ENCODE data around the gene ANTXR2. TPM values are rescaled to one million over a fixed set of nuclear protein-coding genes. Genes with fewer than 3 reads are reported as not detected.

Gene ANTXR2
- total RNA-seq, 1 experiment from 2014 or later = 31.0 TPM

DNA sequence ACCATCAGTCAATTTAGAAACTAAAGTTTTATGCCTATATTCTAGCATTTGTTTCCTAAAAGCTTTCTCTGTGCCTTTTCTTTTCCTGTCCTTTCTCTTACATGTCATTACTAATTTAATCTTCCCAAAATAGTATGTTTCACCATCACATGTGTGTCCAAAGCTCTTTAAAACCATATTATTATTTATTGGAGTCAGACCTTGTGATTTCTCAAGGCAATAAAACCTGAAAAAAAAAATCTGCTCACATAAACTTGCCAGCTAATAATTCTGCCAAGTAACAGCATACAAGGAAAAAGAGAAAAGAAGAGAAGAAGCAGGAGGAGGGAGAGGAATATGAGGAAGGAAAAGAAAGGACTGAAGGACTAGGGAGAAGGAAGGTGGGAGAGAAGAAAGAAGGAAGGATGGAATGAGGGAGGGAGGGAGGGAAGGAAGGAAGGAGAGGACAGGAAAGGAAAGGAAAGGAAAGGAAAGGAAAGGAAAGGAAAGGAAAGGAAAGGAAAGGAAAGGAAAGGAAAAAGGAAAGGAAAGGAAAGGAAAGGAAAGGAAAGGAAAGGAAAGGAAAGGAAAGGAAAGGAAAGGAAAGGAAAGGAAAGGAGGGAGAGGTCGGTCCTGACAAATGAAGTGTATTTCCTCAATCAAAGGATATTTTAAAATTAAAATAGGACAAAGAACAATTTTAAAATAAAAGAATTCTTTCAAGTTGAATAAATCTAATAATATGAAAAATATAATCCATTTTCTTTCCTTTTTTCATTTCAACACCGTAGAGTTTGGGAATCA, 57.4 kb downstream of the ANTXR2 start:
- Mint-ChIP-seq H3K27me3 (ENCODE audit: insufficient read depth, unreplicated experiment) (no peaks in the 10 kb centered on the region), H3K36me3 (ENCODE audit: insufficient read depth, unreplicated experiment) (peaks cover 7% of the 10 kb centered on the region), H3K4me3 (ENCODE audit: unreplicated experiment) (no peak overlapping the region), H3K4me1 (ENCODE audit: insufficient read depth, unreplicated experiment) (no peaks in the 10 kb centered on the region), H3K27ac (ENCODE audit: low read depth, unreplicated experiment) (no peak overlapping the region), H3K9me3 (ENCODE audit: unreplicated experiment) (no peaks in the 10 kb centered on the region)
- TF ChIP-seq, protein P1, sequence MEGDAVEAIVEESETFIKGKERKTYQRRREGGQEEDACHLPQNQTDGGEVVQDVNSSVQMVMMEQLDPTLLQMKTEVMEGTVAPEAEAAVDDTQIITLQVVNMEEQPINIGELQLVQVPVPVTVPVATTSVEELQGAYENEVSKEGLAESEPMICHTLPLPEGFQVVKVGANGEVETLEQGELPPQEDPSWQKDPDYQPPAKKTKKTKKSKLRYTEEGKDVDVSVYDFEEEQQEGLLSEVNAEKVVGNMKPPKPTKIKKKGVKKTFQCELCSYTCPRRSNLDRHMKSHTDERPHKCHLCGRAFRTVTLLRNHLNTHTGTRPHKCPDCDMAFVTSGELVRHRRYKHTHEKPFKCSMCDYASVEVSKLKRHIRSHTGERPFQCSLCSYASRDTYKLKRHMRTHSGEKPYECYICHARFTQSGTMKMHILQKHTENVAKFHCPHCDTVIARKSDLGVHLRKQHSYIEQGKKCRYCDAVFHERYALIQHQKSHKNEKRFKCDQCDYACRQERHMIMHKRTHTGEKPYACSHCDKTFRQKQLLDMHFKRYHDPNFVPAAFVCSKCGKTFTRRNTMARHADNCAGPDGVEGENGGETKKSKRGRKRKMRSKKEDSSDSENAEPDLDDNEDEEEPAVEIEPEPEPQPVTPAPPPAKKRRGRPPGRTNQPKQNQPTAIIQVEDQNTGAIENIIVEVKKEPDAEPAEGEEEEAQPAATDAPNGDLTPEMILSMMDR (IDR thresholded peaks at IDR 0.05; ENCODE audit: unreplicated experiment) = no peak
- intact Hi-C loops (cut with micrococcal nuclease) = no loop called here
- POLR2A ChIA-PET = no interaction called here
- CTCF ChIA-PET = interaction anchor here (0.6 to 0.7 kb wide), 2 partner anchors 321 to 1770 kb away, joined by 3 read pairs; no protein-coding TSS in a partner anchor
- no TSS peak for BruUV-seq (replicated peaks)
- DNase-seq (ENCODE audit: unreplicated experiment) = no peak

DNA sequence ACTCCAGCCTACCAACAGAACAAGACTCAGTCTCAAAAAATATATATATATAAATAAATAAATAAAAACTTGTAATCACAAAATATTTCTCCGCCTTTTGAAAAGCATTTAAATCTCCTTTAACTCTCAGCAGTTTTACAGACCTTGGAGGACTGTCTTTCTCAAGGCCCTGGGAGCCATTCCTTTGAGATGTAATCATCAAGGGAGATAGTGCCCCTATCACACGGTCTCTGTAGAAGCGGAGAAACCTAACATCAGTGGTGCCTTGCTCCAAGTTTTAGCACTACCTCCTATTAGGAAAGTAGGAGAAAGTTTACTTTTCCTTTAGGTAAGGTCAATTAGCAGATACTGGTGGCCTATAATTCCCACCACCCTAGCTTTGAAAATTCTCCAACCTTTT, 58.5 kb downstream of the ANTXR2 start:
- H3K4me1 Mint-ChIP-seq (ENCODE audit: insufficient read depth, unreplicated experiment) = no peaks in the 10 kb centered on the region
- H3K27me3 Mint-ChIP-seq (ENCODE audit: insufficient read depth, unreplicated experiment) = no peaks in the 10 kb centered on the region
- CTCF ChIA-PET = no interaction called here
- TF ChIP-seq, protein P1 (IDR thresholded peaks at IDR 0.05; ENCODE audit: unreplicated experiment) = no peak
- no TSS peak for BruUV-seq (replicated peaks)
- H3K36me3 Mint-ChIP-seq (ENCODE audit: insufficient read depth, unreplicated experiment) = peaks cover 14% of the 10 kb centered on the region
- no peaks in the 10 kb centered on the region for H3K9me3 Mint-ChIP-seq (ENCODE audit: unreplicated experiment)
- H3K27ac Mint-ChIP-seq (ENCODE audit: low read depth, unreplicated experiment) = no peak overlapping the region
- no peak for DNase-seq (ENCODE audit: unreplicated experiment)
- POLR2A ChIA-PET = no interaction called here
- intact Hi-C loops (cut with micrococcal nuclease) = no loop called here
- no peak overlapping the region for H3K4me3 Mint-ChIP-seq (ENCODE audit: unreplicated experiment)

DNA sequence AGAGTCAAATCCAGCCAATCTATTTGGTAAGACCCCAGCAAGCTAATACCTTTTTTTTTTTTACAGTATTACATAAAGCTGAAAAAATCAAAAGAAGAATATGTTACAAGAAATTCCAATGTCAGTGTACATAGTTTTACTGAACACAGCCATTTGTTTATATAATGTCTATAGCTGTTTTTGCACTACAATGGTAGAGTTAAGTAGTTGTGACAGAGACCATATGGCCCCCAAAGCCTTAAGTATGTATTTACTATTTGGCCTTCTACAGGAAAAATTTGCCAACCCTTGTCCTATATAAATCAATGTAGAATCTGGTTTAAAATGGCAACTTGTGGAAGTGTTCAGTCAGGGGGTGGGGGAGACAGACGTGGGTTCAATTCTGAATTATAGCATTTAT, 60.7 kb downstream of the ANTXR2 start:
- ChIA-PET CTCF (interaction anchor here (0.6 kb wide), 1 partner anchor 626 kb away, joined by 4 read pairs; no protein-coding TSS in a partner anchor), POLR2A (no interaction called here)
- Mint-ChIP-seq H3K27ac (ENCODE audit: low read depth, unreplicated experiment) (no peak overlapping the region), H3K36me3 (ENCODE audit: insufficient read depth, unreplicated experiment) (peaks cover 16% of the 10 kb centered on the region), H3K9me3 (ENCODE audit: unreplicated experiment) (no peaks in the 10 kb centered on the region), H3K27me3 (ENCODE audit: insufficient read depth, unreplicated experiment) (no peaks in the 10 kb centered on the region), H3K4me1 (ENCODE audit: insufficient read depth, unreplicated experiment) (peaks cover under 1% of the 10 kb centered on the region), H3K4me3 (ENCODE audit: unreplicated experiment) (no peak overlapping the region)
- no TSS peak for BruUV-seq (replicated peaks)
- TF ChIP-seq, protein P1 (IDR thresholded peaks at IDR 0.05; ENCODE audit: unreplicated experiment) = no peak
- intact Hi-C loops (cut with micrococcal nuclease) = no loop called here
- DNase-seq (ENCODE audit: unreplicated experiment) = no peak

DNA sequence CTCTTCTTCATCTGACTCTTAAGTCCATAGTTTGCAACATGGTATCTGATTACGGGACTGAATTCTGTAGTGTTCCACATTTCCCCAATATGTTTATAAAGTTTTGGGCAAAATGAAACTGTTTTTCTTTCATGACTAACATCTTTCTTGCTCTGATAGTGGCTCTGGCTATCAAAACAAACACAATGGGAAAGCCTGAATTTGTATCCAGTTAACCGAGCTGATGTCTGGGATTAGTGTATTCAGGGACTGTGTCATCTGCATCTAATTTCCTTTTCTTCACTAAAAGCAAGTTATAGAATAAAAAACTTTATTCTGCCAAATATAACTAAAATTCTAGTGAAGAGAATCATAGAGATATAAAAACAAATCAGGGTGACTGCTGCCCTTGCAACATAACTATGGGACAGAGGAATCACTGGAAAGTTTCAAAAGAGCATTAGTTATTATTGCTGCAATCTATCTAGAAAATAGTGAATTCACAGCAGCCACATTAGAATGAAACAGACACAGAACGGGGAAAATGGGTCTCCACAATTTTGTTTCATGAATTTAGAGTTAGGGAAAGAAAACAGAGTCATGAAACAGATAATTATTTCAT, 61.3 kb downstream of the ANTXR2 start:
- Mint-ChIP-seq H3K9me3 (ENCODE audit: unreplicated experiment) (no peaks in the 10 kb centered on the region), H3K27me3 (ENCODE audit: insufficient read depth, unreplicated experiment) (no peaks in the 10 kb centered on the region), H3K27ac (ENCODE audit: low read depth, unreplicated experiment) (no peak overlapping the region), H3K4me3 (ENCODE audit: unreplicated experiment) (no peak overlapping the region), H3K36me3 (ENCODE audit: insufficient read depth, unreplicated experiment) (peaks cover 16% of the 10 kb centered on the region), H3K4me1 (ENCODE audit: insufficient read depth, unreplicated experiment) (peaks cover 6% of the 10 kb centered on the region)
- POLR2A ChIA-PET = no interaction called here
- no TSS peak for BruUV-seq (replicated peaks)
- CTCF ChIA-PET = interaction anchor here (0.6 kb wide), 1 partner anchor 626 kb away, joined by 4 read pairs; no protein-coding TSS in a partner anchor
- peak; percentile 15 for DNase-seq (ENCODE audit: unreplicated experiment)
- TF ChIP-seq, protein P1 (IDR thresholded peaks at IDR 0.05; ENCODE audit: unreplicated experiment) = no peak
- intact Hi-C loops (cut with micrococcal nuclease) = no loop called here
